Measurements from ENCODE around the gene MAN2A2.
"Not testable (repeated sequence)": the region's sequence is repeated elsewhere in the genome, so short reads cannot be mapped to it uniquely, and the experiment has no call there.

MAN2A2 gene

GRCh38 chr15:90892023-90892422 is 11.1 kb upstream of the MAN2A2 start:
- TF ChIP-seq CTCF (conservative IDR thresholded peaks at IDR 0.05) (no peak), ZFX (IDR thresholded peaks at IDR 0.05) (no peak)

GRCh38 chr15:90892498-90893174 is 10.5 kb upstream of the MAN2A2 start:
- H3K27ac ChIP-seq = no peak overlapping the region
- TF ChIP-seq ZFX (IDR thresholded peaks at IDR 0.05) (no peak), CTCF (conservative IDR thresholded peaks at IDR 0.05) (no peak)

More at GRCh38 chr15:90892023-90892422, 11.1 kb upstream of the MAN2A2 start:
- H3K27ac ChIP-seq = no peak overlapping the region

DNA sequence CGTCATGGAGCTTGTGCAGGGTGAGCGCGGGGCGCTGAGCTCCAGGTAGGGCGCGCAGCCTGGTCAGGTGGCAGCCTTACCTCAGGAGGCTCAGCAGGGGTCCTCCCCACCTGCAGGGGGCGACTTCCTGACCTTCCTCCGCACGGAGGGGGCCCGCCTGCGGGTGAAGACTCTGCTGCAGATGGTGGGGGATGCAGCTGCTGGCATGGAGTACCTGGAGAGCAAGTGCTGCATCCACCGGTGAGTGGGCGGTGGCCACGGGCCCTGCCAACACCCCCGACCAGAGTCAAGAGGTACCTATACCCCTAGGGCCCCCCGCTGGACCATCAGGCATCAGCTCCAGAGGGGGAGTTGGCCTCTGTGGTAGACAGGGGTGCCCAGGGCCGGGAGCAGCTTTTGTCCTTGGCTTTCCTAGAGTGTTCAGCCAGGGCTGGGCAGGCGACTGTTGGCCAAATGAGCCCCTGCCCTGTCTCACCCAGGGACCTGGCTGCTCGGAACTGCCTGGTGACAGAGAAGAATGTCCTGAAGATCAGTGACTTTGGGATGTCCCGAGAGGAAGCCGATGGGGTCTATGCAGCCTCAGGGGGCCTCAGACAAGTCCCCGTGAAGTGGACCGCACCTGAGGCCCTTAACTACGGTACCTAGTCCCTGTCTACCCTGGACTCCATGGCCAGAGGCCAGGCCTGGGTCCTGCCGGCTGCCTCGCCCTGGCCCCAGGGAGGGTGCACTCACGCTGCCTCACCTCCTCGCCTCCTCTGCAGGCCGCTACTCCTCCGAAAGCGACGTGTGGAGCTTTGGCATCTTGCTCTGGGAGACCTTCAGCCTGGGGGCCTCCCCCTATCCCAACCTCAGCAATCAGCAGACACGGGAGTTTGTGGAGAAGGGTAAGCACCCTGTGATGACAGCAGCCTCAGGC is 9.7 kb upstream of the MAN2A2 start:
- TF ChIP-seq ZFX (IDR thresholded peaks at IDR 0.05) = no peak
- peak; percentile 40 for TF ChIP-seq CTCF (conservative IDR thresholded peaks at IDR 0.05)
- no peak overlapping the region for H3K27ac ChIP-seq

DNA sequence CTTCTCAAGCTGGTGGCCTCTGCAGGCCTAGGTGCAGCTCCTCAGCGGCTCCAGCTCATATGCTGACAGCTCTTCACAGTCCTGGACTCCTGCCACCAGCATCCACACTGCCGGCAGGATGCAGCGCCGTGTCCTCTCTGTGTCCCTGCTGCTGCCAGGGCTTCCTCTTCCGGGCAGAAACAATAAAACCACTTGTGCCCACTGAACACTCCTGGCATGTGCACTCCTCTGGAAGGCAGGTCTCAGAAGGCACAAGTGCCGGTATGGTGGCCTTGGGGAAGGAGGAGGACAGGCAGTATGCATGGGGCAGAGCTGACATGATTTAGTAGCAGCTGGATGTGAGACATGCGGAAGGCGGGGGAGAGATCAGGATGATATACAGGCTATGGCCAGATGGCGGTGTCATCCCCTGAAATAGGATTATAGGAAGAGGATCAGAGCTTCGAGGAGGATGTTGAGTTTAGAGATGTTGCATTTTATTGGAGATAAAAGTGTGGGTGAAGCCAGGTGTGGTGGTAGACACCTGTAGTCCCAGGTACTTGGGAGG is 7.5 kb upstream of the MAN2A2 start:
- no peak overlapping the region for H3K27ac ChIP-seq
- TF ChIP-seq CTCF (conservative IDR thresholded peaks at IDR 0.05) (no peak; the same call in 1 of the 2 replicates), ZFX (IDR thresholded peaks at IDR 0.05) (no peak)

DNA sequence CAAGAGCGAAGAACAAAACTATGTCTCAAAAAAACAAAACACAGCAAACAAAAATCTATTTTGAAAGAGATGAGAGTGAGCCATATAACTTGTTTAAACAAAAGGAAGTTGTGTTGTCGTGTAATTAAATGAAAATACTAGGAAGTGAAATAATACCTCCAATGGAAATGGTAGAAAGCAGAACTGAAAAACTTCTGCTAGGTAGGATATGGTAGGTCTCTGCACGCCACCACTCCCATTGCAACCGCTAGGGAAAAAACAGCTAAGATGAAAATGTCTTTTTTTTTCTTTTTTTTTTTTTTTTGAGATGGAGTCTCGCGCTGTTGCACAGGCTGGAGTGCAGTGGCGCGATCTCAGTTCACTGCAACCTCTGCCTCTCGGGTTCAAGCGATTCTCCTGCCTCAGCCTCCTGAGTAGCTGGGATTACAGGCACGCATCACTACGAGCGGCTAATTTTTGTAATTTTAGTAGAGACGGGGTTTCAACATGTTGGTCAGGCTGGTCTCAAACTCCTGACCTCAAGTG is 5.9 kb upstream of the MAN2A2 start:
- H3K27ac ChIP-seq = not testable (repeated sequence)

- peak overlapping the region; percentile 86 for H3K27ac ChIP-seq
- TF ChIP-seq ZFX (IDR thresholded peaks at IDR 0.05) (no peak), CTCF (conservative IDR thresholded peaks at IDR 0.05) (no peak)
These were observed 1.7 kb upstream of the MAN2A2 start for GRCh38 chr15:90901175-90902039.

All from C4-2B (cell line).